GM20431 (cell line): ENCODE measurements around the gene ADAMTS12.
"Not testable (repeated sequence)": the region's sequence is repeated elsewhere in the genome, so short reads cannot be mapped to it uniquely, and the experiment has no call there.

Source experiments
- in situ Hi-C: fragments of 300-500 bp; cut with MseI, MboI; formaldehyde crosslinking; loops from one replicate; pipeline ENCODE4 v1.15.0; 2020; ENCODE audit warnings: low sequenced_read_pairs; ENCODE audit not compliant: unreplicated experiment

ADAMTS12 gene

GRCh38 chr5:33563983-33564908, 327.5 kb downstream of the ADAMTS12 start:
- in situ Hi-C loops, result no loop called here

GRCh38 chr5:33563530-33563929, 328.3 kb downstream of the ADAMTS12 start:
- in situ Hi-C loops, result no loop called here

- in situ Hi-C loops, result no loop called here
Observed at GRCh38 chr5:33558489-33558888, 333.3 kb downstream of the ADAMTS12 start.

GRCh38 chr5:33557605-33558004, 334.2 kb downstream of the ADAMTS12 start:
- in situ Hi-C loops, result no loop called here

GRCh38 chr5:33556330-33557328, 335.2 kb downstream of the ADAMTS12 start:
- in situ Hi-C loops, result no loop called here

- in situ Hi-C loops, result no loop called here
Observed at GRCh38 chr5:33549982-33550567, 341.7 kb downstream of the ADAMTS12 start.

GRCh38 chr5:33539790-33540189, 352.0 kb downstream of the ADAMTS12 start:
- in situ Hi-C loops, result not testable (repeated sequence)

- in situ Hi-C loops, result no loop called here
Observed at GRCh38 chr5:33539212-33539611, 352.6 kb downstream of the ADAMTS12 start.

- in situ Hi-C loops, result no loop called here
Observed at GRCh38 chr5:33538201-33538600, 353.6 kb downstream of the ADAMTS12 start.

GRCh38 chr5:33537240-33537639, 354.6 kb downstream of the ADAMTS12 start:
- in situ Hi-C loops, result no loop called here

- in situ Hi-C loops, result no loop called here
Observed at GRCh38 chr5:33536802-33537201, 355.0 kb downstream of the ADAMTS12 start.

GRCh38 chr5:33531824-33532223, 360.0 kb downstream of the ADAMTS12 start:
- in situ Hi-C loops, result no loop called here

- in situ Hi-C loops, result no loop called here
Observed at GRCh38 chr5:33531037-33531298, 360.8 kb downstream of the ADAMTS12 start.

- in situ Hi-C loops, result no loop called here
Observed at GRCh38 chr5:33530183-33531036, 361.4 kb downstream of the ADAMTS12 start.

- in situ Hi-C loops, result no loop called here
Observed at GRCh38 chr5:33527696-33528095, 364.1 kb downstream of the ADAMTS12 start.

- in situ Hi-C loops, result no loop called here
Observed at GRCh38 chr5:33526755-33527154, 365.0 kb downstream of the ADAMTS12 start.

GRCh38 chr5:33524476-33524875, 367.3 kb downstream of the ADAMTS12 start:
- in situ Hi-C loops, result no loop called here

GRCh38 chr5:33523208-33523771, 368.5 kb downstream of the ADAMTS12 start:
- in situ Hi-C loops, result no loop called here

- in situ Hi-C loops, result no loop called here
Observed at GRCh38 chr5:33516421-33516820, 375.4 kb downstream of the ADAMTS12 start.
